Measurements from ENCODE around the gene GNB1. TPM values are rescaled to one million over a fixed set of nuclear protein-coding genes. Genes with fewer than 3 reads are reported as not detected.

Gene GNB1
- total RNA-seq, 1 experiment from 2014 or later = 400 TPM

DNA sequence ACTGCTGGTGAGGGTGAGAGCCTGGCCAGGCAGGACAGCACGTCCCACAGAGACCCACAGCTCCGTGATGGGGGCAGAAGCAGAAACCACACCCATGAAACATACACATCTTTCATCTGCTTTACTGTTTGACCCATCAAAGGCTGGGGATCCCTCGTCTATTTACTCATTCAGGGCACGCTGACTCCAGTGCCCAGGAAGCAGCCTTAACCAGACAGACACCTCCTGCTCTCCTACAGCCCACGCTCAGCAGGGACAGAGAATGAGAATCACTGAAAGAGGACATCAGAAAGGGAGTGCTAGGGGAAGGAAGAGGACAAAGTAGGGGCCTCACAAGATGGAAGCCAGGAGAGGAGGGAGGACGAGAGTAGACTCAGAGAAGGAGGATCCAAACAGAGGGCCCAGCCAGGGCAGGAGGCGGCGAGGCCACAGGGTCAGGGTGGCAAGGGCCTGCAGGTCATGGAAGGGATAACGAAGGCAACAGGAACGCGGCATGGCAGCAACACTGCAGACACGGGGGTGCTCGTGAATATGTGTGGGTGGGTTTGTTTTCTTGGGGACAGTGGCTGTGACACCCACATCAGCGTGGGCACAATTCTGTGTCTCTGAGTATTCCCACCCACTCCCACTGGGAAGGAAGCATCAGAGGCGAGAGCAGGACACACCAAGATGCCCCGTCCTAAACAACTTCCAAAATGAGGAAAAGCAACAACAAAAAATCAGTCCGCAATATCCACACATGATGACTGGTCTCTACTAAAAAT lies 97.2 kb downstream of the GNB1 start:
- no peaks in the 10 kb centered on the region for H3K9me3 ChIP-seq (ENCODE audit: control insufficient read depth, low read depth, low read length)
- no peak overlapping the region for H3K14ac ChIP-seq (ENCODE audit: insufficient read depth, low read length)
- no peak overlapping the region for H3K9ac ChIP-seq (ENCODE audit: extremely low read depth, insufficient read length, low read length)
- no peaks in the 10 kb centered on the region for H3K9me3 Mint-ChIP-seq
- DNase-seq = no peak
- no peak overlapping the region for H4K91ac ChIP-seq (ENCODE audit: insufficient read length, low read depth, low read length)
- H2BK120ac ChIP-seq (ENCODE audit: low read depth, low read length, poor library complexity, severe bottlenecking) = no peak overlapping the region
- H2BK20ac ChIP-seq (ENCODE audit: low read depth, low read length, poor library complexity, severe bottlenecking) = no peak overlapping the region
- H2AFZ ChIP-seq (ENCODE audit: low read length) = no peak overlapping the region
- no peak overlapping the region for H3K56ac ChIP-seq (ENCODE audit: insufficient read length, low read depth, low read length)
- no peaks in the 10 kb centered on the region for H3K79me2 ChIP-seq (ENCODE audit: insufficient read depth, low read length)
- no peak overlapping the region for H2BK15ac ChIP-seq (ENCODE audit: low read depth, low read length)
- H3K4me3 Mint-ChIP-seq = no peak overlapping the region
- no peaks in the 10 kb centered on the region for H3K27me3 ChIP-seq (ENCODE audit: insufficient read depth, low read length)
- H4K20me1 ChIP-seq (ENCODE audit: control insufficient read depth, insufficient read depth, insufficient read length) = no peaks in the 10 kb centered on the region
- H3K23ac ChIP-seq (ENCODE audit: insufficient read length, low read depth, low read length) = no peak overlapping the region
- no peak overlapping the region for H3K4ac ChIP-seq (ENCODE audit: low read depth, low read length)
- H3K23me2 ChIP-seq (ENCODE audit: insufficient read length, low read depth, low read length, poor library complexity, severe bottlenecking) = no peaks in the 10 kb centered on the region
- no peaks in the 10 kb centered on the region for H3K4me1 ChIP-seq (ENCODE audit: insufficient read depth, low read length)
- no peak overlapping the region for H2AK5ac ChIP-seq (ENCODE audit: insufficient read length, low read length)
- no peak overlapping the region for H4K5ac ChIP-seq (ENCODE audit: insufficient read length, low read depth, low read length)
- H3K79me1 ChIP-seq (ENCODE audit: insufficient read depth, low read depth, low read length, poor library complexity, severe bottlenecking) = no peaks in the 10 kb centered on the region
- H3K27me3 Mint-ChIP-seq (ENCODE audit: low read depth) = no peaks in the 10 kb centered on the region; the same call in 1 of the 2 replicates
- H3K27ac ChIP-seq (ENCODE audit: insufficient read length, low read depth, low read length) = no peak overlapping the region
- WGBS (ENCODE audit: extremely low coverage, insufficient read length, low lambda C conversion rate) = no CpG with 5 or more reads among the region's 17 CpGs
- peaks cover 66 to 91% (median 87%) of the 10 kb centered on the region in 3 experiments for H3K36me3 Mint-ChIP-seq (ENCODE audit: insufficient read depth in 1 of 3, low read depth in 3 of 3)
- H3K4me1 Mint-ChIP-seq = peaks cover 0 to 3% of the 10 kb centered on the region in 2 experiments; a peak in 1 of 4 replicates
- no peak overlapping the region for H4K8ac ChIP-seq (replicated peaks; ENCODE audit: insufficient read length, low read depth, low read length)
- TF ChIP-seq, protein P1, sequence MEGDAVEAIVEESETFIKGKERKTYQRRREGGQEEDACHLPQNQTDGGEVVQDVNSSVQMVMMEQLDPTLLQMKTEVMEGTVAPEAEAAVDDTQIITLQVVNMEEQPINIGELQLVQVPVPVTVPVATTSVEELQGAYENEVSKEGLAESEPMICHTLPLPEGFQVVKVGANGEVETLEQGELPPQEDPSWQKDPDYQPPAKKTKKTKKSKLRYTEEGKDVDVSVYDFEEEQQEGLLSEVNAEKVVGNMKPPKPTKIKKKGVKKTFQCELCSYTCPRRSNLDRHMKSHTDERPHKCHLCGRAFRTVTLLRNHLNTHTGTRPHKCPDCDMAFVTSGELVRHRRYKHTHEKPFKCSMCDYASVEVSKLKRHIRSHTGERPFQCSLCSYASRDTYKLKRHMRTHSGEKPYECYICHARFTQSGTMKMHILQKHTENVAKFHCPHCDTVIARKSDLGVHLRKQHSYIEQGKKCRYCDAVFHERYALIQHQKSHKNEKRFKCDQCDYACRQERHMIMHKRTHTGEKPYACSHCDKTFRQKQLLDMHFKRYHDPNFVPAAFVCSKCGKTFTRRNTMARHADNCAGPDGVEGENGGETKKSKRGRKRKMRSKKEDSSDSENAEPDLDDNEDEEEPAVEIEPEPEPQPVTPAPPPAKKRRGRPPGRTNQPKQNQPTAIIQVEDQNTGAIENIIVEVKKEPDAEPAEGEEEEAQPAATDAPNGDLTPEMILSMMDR (conservative IDR thresholded peaks at IDR 0.05) = no peak
- no peak overlapping the region for H2BK5ac ChIP-seq (ENCODE audit: insufficient read length, low read length)
- no peak overlapping the region for H3K4me2 ChIP-seq (ENCODE audit: insufficient read depth, insufficient read length, low read length)
- H2BK12ac ChIP-seq (ENCODE audit: insufficient read length, low read depth, low read length) = no peak overlapping the region
- H3K27ac Mint-ChIP-seq = peak overlapping the region; percentile 81 to 84 (median 83); a peak in 6 of 7 replicates
- H3T11ph ChIP-seq (ENCODE audit: low read length) = no peak overlapping the region
- H3K18ac ChIP-seq (ENCODE audit: insufficient read length, low read depth, low read length) = no peak overlapping the region

Data from H9 (cell line).